IMR-90 (cell line): ENCODE measurements around the gene AP3D1. TPM values are rescaled to one million over a fixed set of nuclear protein-coding genes. Genes with fewer than 3 reads are reported as not detected.

Source experiments
- ATAC-seq: fragments of 200-7000 bp; cut with Tn5 transposase; 2 replicates; pipeline ENCODE4 v1.9.1; 2020; ENCODE audit warnings: low read depth, mild to moderate bottlenecking, moderate library complexity
- BruUV-seq: library from RNA; stranded (reverse); fragments of 400-500 nt; replicated peaks from 2 replicates; lab custom pipeline; 2021; lab: Mats Ljungman, UMichigan
- CTCF ChIA-PET: fragments of 300-600 bp; formaldehyde crosslinking; extraction: SDS; loops from one replicate; lab custom pipeline; 2021; ENCODE audit warnings: antibody characterized with exemption; lab: Yijun Ruan, JAX
- POLR2A ChIA-PET: fragments of 300-600 bp; sonication (Branson Sonifier 250); formaldehyde crosslinking; loops from one replicate; lab custom pipeline; 2022; ENCODE audit warnings: antibody characterized with exemption; ENCODE audit not compliant: unreplicated experiment; lab: Charles Lee
- DNase-seq: peaks from one replicate; pipeline ENCODE4 v3.0.0; 2013
- H2AFZ ChIP-seq: replicated peaks from 2 replicates; pipeline ENCODE3; 2013; ENCODE audit warnings: low read length, mild to moderate bottlenecking; ENCODE audit not compliant: poor library complexity
- H2AK5ac ChIP-seq: 2 replicates; pipeline ENCODE4 v1.6.1; 2013; ENCODE audit warnings: low read depth, low read length, inconsistent platforms
- H2AK9ac ChIP-seq: replicated peaks from 2 replicates; pipeline ENCODE3; 2013; ENCODE audit warnings: mild to moderate bottlenecking, low read depth, low read length, moderate library complexity; ENCODE audit not compliant: poor library complexity
- H2BK120ac ChIP-seq: 2 replicates; pipeline ENCODE4 v1.6.1; 2013; ENCODE audit warnings: low read depth, low read length, inconsistent platforms
- H2BK15ac ChIP-seq: 3 replicates; pipeline ENCODE4 v1.6.1; 2013; ENCODE audit warnings: low read depth, low read length, inconsistent platforms
- H2BK20ac ChIP-seq: 2 replicates; pipeline ENCODE4 v1.6.1; 2013; ENCODE audit warnings: low read depth, mild to moderate bottlenecking, inconsistent platforms, low read length, moderate library complexity
- H2BK5ac ChIP-seq: 2 replicates; pipeline ENCODE4 v1.6.1; 2013; ENCODE audit warnings: mild to moderate bottlenecking, low read depth, low read length, inconsistent platforms; ENCODE audit not compliant: poor library complexity, severe bottlenecking
- H3K14ac ChIP-seq: replicated peaks from 2 replicates; pipeline ENCODE4 v1.6.1; 2013; ENCODE audit warnings: low read depth, low read length, inconsistent platforms
- H3K18ac ChIP-seq: 2 replicates; pipeline ENCODE4 v1.6.1; 2013; ENCODE audit warnings: low read depth, low read length, control low read depth
- H3K23ac ChIP-seq: 2 replicates; pipeline ENCODE4 v1.6.1; 2013; ENCODE audit warnings: low read depth, low read length, inconsistent platforms
- H3K27ac ChIP-seq: 2 replicates; pipeline ENCODE4 v1.5.1; 2013; ENCODE audit warnings: mild to moderate bottlenecking, control low read depth, low read length; ENCODE audit not compliant: insufficient read depth
- H3K27me3 ChIP-seq: 2 replicates; pipeline ENCODE4 v1.6.1; 2013; ENCODE audit warnings: low read length; ENCODE audit not compliant: control insufficient read depth, insufficient read depth
- H3K36me3 ChIP-seq: 2 replicates; pipeline ENCODE4 v1.6.1; 2013; ENCODE audit warnings: low read length, mixed read lengths; ENCODE audit not compliant: control insufficient read depth, insufficient read depth
- H3K4ac ChIP-seq: 2 replicates; pipeline ENCODE4 v1.6.1; 2013; ENCODE audit warnings: low read depth, low read length, inconsistent platforms
- H3K4me1 ChIP-seq: 2 replicates; pipeline ENCODE4 v1.6.1; 2013; ENCODE audit warnings: low read length, mixed read lengths; ENCODE audit not compliant: control insufficient read depth, insufficient read depth
- H3K4me2 ChIP-seq: 2 replicates; pipeline ENCODE4 v1.6.1; 2013; ENCODE audit warnings: low read depth, mild to moderate bottlenecking, control low read depth, low read length, moderate library complexity
- H3K4me3 ChIP-seq: 2 replicates; pipeline ENCODE4 v1.5.1; 2013; ENCODE audit warnings: low read depth, mild to moderate bottlenecking, control low read depth, low read length, moderate library complexity; ENCODE audit not compliant: insufficient read depth
- H3K56ac ChIP-seq: 2 replicates; pipeline ENCODE4 v1.6.1; 2013; ENCODE audit warnings: low read length, inconsistent platforms; ENCODE audit not compliant: insufficient read depth; ENCODE audit errors: extremely low read depth
- H3K79me1 ChIP-seq, 2 experiments: 2 replicates each; pipeline ENCODE4 v1.6.1; 2013; ENCODE audit warnings: low read length in 2 of 2, inconsistent platforms in 1 of 2, low read depth in 1 of 2
- H3K9ac ChIP-seq: 2 replicates; pipeline ENCODE4 v1.6.1; 2013; ENCODE audit warnings: low read depth, low read length, control low read depth
- H3K9me1 ChIP-seq: 2 replicates; pipeline ENCODE4 v1.6.1; 2013; ENCODE audit warnings: low read length, inconsistent platforms; ENCODE audit not compliant: insufficient read depth
- H3K9me3 ChIP-seq: 2 replicates; pipeline ENCODE4 v1.6.1; 2013; ENCODE audit warnings: low read length; ENCODE audit not compliant: control insufficient read depth, insufficient read depth
- H4K20me1 ChIP-seq: 2 replicates; pipeline ENCODE4 v1.6.1; 2013; ENCODE audit warnings: low read length, inconsistent platforms; ENCODE audit not compliant: insufficient read depth
- H4K5ac ChIP-seq: 2 replicates; pipeline ENCODE4 v1.6.1; 2013; ENCODE audit warnings: mild to moderate bottlenecking, low read depth, low read length, control low read depth
- H4K8ac ChIP-seq, 2 experiments: 2 replicates each; pipeline ENCODE4 v1.6.1; 2013; ENCODE audit warnings: low read depth in 2 of 2, low read length in 2 of 2, control low read depth in 1 of 2, inconsistent platforms in 1 of 2
- H4K91ac ChIP-seq: 2 replicates; pipeline ENCODE4 v1.6.1; 2013; ENCODE audit warnings: low read depth, low read length, inconsistent platforms; ENCODE audit not compliant: insufficient read depth
- RCOR1 ChIP-seq: IDR thresholded peaks from 2 replicates; pipeline ENCODE4 v1.6.1; 2012; ENCODE audit warnings: mild to moderate bottlenecking, low read length, improper control_type of control experiment; ENCODE audit not compliant: insufficient replicate concordance
- WGBS, 2 experiments: methylation state at CpG; one replicate each; pipeline versions ENCODE4 v1.1.5 to v1.1.7; 2013; ENCODE audit warnings: missing lambda C conversion rate in 2 of 2; ENCODE audit not compliant: insufficient read length in 1 of 2; ENCODE audit errors: extremely low coverage in 2 of 2; 5-methylcytosine and 5-hydroxymethylcytosine counted together
- dilution Hi-C: fragments of 300-500 bp; cut with HindIII; formaldehyde crosslinking; loops from one replicate; pipeline ENCODE4 v1.14.3; 2018; ENCODE audit warnings: low sequenced_read_pairs; ENCODE audit not compliant: unreplicated experiment
- in situ Hi-C: fragments of 300-500 bp; cut with MboI; formaldehyde crosslinking; loops from 3 replicates; pipeline ENCODE4 v1.14.3; 2019; ENCODE audit warnings: low sequenced_read_pairs, inconsistent platforms, mixed read lengths
- intact Hi-C: fragments of 100-400 bp; cut with micrococcal nuclease; formaldehyde crosslinking; loops from 2 replicates; pipeline ENCODE4 v1.10.0; 2022
- polyA plus RNA-seq, 3 experiments: library from polyadenylated mRNA; depleted of rRNA; stranded (reverse); fragments of >200 nt; gene quantifications; 2 replicates each; pipeline ENCODE4 v1.2.3, GENCODE V29; 2012; ENCODE audit warnings: low replicate concordance in 1 of 3
- total RNA-seq: library from RNA; depleted of rRNA; stranded (reverse); fragments of >200 nt; gene quantifications from 2 replicates; pipeline ENCODE4 v1.2.3, GENCODE V29; 2012
- TF ChIP-seq, protein P1 (sequence below): conservative IDR thresholded peaks from 2 replicates; pipeline ENCODE4 v1.5.1; 2012; ENCODE audit warnings: mild to moderate bottlenecking, low read depth, low read length, improper control_type of control experiment

AP3D1 gene
- total and polyA plus RNA-seq, 2 of the 4 experiments (the other 2 are of a cell fraction): 75.3 to 129 TPM

DNA sequence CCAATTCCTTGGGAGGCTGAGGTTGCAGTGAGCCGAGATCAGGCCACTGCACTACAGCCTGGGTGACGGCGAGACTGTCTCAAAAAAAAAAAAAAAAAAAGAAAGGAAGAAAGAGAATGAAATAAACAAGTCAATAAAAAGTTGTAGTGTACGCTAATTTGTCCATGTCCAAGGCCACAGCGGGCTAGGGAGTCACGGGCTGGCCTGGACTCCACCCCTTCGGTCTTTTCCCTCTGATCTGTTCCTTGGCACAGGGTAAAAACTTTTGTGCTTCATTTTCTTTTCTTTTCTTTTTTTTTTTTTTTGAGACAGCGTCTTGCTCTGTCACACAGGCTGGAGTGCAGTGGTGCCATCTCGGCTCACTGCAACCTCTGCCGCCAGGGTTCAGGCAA lies 80.9 kb downstream of the AP3D1 start:
- Histone ChIP-seq H3K27me3 (no peaks in the 10 kb centered on the region), H4K91ac (no peak overlapping the region), H4K20me1 (0 out of 2 replicates have a peak, but pooled peaks cover 6% of the 10 kb centered on the region), H3K79me1 (no peaks in the 10 kb centered on the region; a peak in 1 of 4 replicates), H3K9me3 (no peaks in the 10 kb centered on the region), H3K23ac (no peak overlapping the region), H2AK5ac (no peak overlapping the region), H3K27ac (no peak overlapping the region), H3K36me3 (peaks cover 30% of the 10 kb centered on the region), H3K4me1 (no peaks in the 10 kb centered on the region), H2AFZ (no peak overlapping the region), H2AK9ac (no peak overlapping the region), H2BK20ac (no peak overlapping the region), H3K4me3 (no peak overlapping the region), H3K9ac (no peak overlapping the region), H3K18ac (no peak overlapping the region), H3K4me2 (no peak overlapping the region), H4K5ac (no peak overlapping the region), H2BK5ac (no peak overlapping the region), H3K4ac (no peak overlapping the region), H3K9me1 (no peaks in the 10 kb centered on the region), H3K14ac (no peak overlapping the region), H3K56ac (no peak overlapping the region), H2BK15ac (no peak overlapping the region), H2BK120ac (no peak overlapping the region), H4K8ac (no peak overlapping the region)
- intact Hi-C loops (no loop called here), in situ Hi-C loops (no loop called here), dilution Hi-C loops (no loop called here)
- BruUV-seq: no TSS peak
- ATAC-seq (no peak), DNase-seq (no peak)
- 90% methylated on average over 5 of the region's 10 CpGs; no CpG with 5 or more reads in 1 of the 2 experiments for WGBS, 2 experiments
- ChIA-PET CTCF (interaction anchor here (0.6 to 0.7 kb wide), 2 partner anchors 52 to 101 kb away, joined by 4 to 5 read pairs; no protein-coding TSS in a partner anchor), POLR2A (no interaction called here)
- TF ChIP-seq, protein P1, sequence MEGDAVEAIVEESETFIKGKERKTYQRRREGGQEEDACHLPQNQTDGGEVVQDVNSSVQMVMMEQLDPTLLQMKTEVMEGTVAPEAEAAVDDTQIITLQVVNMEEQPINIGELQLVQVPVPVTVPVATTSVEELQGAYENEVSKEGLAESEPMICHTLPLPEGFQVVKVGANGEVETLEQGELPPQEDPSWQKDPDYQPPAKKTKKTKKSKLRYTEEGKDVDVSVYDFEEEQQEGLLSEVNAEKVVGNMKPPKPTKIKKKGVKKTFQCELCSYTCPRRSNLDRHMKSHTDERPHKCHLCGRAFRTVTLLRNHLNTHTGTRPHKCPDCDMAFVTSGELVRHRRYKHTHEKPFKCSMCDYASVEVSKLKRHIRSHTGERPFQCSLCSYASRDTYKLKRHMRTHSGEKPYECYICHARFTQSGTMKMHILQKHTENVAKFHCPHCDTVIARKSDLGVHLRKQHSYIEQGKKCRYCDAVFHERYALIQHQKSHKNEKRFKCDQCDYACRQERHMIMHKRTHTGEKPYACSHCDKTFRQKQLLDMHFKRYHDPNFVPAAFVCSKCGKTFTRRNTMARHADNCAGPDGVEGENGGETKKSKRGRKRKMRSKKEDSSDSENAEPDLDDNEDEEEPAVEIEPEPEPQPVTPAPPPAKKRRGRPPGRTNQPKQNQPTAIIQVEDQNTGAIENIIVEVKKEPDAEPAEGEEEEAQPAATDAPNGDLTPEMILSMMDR: no peak
- TF ChIP-seq RCOR1: no peak
